GM12801 (cell line): ENCODE data around the gene BAIAP2L1.

ENCODE experiments used
- CTCF ChIP-seq: IDR thresholded peaks from one replicate; pipeline ENCODE4 v1.5.1; 2011; ENCODE audit warnings: control low read depth; ENCODE audit not compliant: insufficient read length; ENCODE audit errors: extremely low read depth

The BAIAP2L1 gene

DNA sequence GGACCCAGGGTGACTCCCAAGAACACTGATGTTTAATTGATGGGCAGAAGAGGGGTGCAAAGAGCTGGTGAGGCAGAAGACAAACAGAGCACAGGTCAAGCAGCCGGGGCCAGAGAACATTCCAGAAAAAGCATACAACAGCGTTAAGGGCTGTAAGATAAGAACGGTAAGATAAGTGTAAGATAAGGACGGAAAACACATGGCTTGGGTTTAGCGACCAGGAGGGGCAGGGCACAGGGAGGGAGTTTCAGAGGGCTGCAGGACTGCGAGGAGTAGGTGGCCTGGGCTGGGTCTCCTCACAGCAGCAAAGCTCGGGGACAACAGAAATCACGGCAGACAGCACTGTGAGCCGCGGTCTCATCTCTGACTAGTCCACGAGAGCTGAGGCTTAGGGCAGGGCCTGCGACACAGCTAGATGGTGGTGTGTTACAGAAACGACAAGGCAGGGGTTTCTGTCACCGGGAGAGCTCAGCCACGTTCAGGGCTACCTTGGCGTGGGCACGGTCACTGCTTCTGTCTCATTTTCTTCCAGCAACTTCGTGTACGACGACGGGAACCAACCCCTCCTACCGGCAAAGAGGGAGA lies 94.8 kb downstream of the BAIAP2L1 start:
- no peak for TF ChIP-seq CTCF

GRCh38 chr7:98303906-98304305 lies 97.0 kb downstream of the BAIAP2L1 start:
- no peak for TF ChIP-seq CTCF

DNA sequence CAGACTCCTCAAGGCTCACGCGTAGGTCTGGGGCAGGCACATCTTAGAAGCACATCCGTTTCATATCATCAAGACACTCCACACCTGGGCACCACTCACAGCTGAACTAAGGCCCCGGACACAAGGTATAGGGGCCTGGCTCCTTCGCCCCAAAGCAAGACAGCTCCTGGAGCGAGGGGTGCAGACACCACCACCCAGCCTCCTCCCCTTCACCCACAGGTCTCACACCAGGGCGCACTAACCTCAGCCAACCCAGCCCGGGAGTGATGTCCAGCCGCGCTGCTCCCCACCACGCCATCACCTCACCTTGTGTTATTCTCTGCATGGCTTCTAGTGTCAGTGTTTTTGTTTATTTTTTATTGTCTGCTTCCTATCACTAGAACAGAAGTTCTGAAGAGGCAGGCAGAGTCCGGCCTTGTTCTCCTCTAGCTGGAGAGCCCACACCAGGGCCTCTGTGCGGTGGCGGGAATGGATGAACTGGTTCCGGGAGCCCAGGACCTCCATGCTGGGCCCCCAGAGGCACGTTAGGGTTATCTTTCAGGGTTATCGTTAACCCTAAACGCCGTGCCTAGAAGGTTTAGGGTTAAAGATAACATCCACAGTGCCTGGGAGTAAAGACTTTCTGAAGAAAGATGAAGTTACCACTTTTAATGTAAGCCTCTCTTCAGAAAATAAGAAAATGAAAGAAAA lies 97.6 kb downstream of the BAIAP2L1 start:
- no peak for TF ChIP-seq CTCF

DNA sequence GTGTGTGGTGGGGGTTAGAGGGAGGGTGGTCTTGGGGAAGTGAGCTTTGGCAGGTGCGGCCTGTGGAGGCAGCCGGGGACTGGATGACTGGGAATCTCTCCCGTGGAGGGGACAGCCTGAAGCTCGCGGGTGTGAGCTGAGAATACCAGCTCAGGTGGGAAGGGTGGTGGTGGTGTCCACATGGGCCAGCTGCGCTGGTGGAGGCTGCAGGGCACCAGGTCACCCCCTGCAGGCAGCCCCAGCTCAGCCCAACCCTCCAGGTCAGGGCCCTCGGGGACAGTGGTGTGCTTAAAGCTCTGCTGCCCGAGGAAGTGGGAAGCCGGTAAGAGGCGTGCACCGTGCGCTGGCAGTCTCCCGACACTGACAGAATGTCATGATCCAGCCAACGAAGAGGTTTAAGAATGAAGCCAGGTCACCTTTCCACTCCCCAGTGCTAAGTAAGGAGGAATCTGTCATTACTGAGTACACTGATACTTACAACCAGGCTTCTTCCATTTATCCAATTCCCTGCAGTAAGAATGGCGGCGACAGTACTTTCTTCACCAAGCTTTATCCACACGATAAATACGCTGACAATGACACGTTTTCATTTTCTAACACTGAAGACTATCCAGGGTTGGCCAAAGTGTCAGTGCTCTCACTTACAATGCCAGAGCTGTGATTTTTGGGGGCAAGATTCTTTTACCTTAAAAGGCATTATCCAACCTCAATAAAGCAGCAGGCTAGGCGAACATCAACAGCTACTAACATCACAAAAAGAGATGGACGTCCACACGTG lies 99.0 kb downstream of the BAIAP2L1 start:
- TF ChIP-seq CTCF, result no peak

GRCh38 chr7:98300595-98301372 lies 100.1 kb downstream of the BAIAP2L1 start:
- TF ChIP-seq CTCF, result no peak

DNA sequence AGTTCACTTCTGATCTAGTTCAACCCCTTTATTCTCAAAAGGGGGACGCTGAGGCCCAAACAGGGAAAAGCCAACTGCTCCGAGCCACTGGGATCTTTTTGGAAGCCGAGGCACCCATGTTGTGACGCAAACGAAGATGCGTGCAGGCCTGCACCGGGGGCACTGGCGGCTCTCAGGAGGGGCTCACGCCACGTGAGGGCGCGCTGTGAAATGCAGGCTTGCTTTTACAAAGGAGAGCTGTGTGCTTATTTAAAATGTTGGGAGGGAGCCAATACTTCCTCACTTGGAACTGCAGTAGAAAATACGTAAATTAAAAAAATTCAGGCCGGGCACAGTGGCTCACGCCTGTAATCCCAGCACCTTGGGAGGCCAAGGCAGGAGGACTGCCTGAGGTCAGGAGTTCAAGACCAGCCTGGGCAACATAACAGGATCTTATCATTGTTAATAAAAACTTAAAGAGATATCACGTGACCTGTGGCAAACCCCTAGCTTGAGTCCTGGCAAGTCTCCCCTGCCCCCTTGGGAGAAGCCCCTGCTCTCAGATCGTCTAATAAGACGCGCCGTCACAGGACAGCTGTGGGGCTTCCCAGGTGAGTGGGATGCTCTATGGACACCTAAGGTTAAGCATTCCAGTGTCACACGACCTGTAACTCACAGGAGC lies 103.1 kb downstream of the BAIAP2L1 start:
- no peak for TF ChIP-seq CTCF
